PC-9 (cell line): ENCODE measurements around the gene UTP4. TPM values are rescaled to one million over a fixed set of nuclear protein-coding genes. Genes with fewer than 3 reads are reported as not detected.
"Not testable (repeated sequence)": the region's sequence is repeated elsewhere in the genome, so short reads cannot be mapped to it uniquely, and the experiment has no call there.

Experiments
- BruUV-seq: library from RNA; stranded (reverse); fragments of 400-500 nt; replicated peaks from 2 replicates; lab custom pipeline; 2021; lab: Mats Ljungman, UMichigan
- CTCF ChIA-PET: fragments of 300-600 bp; sonication (Branson Sonifier 250); formaldehyde crosslinking; loops from one replicate; lab custom pipeline; 2022; ENCODE audit warnings: antibody characterized with exemption; lab: Charles Lee
- POLR2A ChIA-PET: fragments of 300-600 bp; sonication (Branson Sonifier 250); formaldehyde crosslinking; loops from one replicate; lab custom pipeline; 2022; ENCODE audit warnings: antibody characterized with exemption; ENCODE audit not compliant: unreplicated experiment; lab: Charles Lee
- DNase-seq, 2 experiments: peaks; one replicate each; pipeline versions ENCODE4 v3.0.0 to v3.0.0-alpha.2; 2015 to 2022; ENCODE audit warnings: mixed read lengths in 1 of 2
- H2AFZ ChIP-seq: fragments of 200-600 bp; sonication (generic); 2 replicates; pipeline ENCODE4 v1.8.1; 2017; ENCODE audit warnings: antibody characterized with exemption
- H3F3A ChIP-seq: fragments of 200-600 bp; sonication (generic); 2 replicates; pipeline ENCODE4 v1.8.1; 2017; ENCODE audit warnings: antibody characterized with exemption, mild to moderate bottlenecking, low read depth; ENCODE audit not compliant: insufficient read depth
- H3K27ac ChIP-seq: fragments of 200-600 bp; sonication (generic); 2 replicates; pipeline ENCODE4 v1.6.1; 2016; ENCODE audit warnings: mixed run types
- H3K27me3 ChIP-seq: fragments of 200-600 bp; sonication (generic); 2 replicates; pipeline ENCODE4 v1.6.1; 2016; ENCODE audit warnings: low read depth, mixed run types; ENCODE audit not compliant: insufficient read depth
- H3K36me3 ChIP-seq: fragments of 200-600 bp; sonication (generic); 2 replicates; pipeline ENCODE4 v1.6.1; 2016; ENCODE audit warnings: low read depth, mixed run types
- H3K4me1 ChIP-seq: fragments of 200-600 bp; sonication (generic); replicated peaks from 2 replicates; pipeline ENCODE4 v1.6.1; 2016; ENCODE audit warnings: mixed run types; ENCODE audit not compliant: insufficient read depth
- H3K4me2 ChIP-seq: fragments of 200-600 bp; sonication (generic); 2 replicates; pipeline ENCODE4 v1.6.1; 2017; ENCODE audit warnings: mixed run types
- H3K4me3 ChIP-seq: fragments of 200-600 bp; sonication (generic); 2 replicates; pipeline ENCODE4 v1.6.1; 2016; ENCODE audit warnings: mixed run types
- H3K79me2 ChIP-seq: fragments of 200-600 bp; sonication (generic); 2 replicates; pipeline ENCODE4 v1.6.1; 2017; ENCODE audit warnings: low read depth, mixed run types
- H3K9me2 ChIP-seq: fragments of 200-600 bp; sonication (generic); 2 replicates; pipeline ENCODE4 v1.8.1; 2017; ENCODE audit warnings: mild to moderate bottlenecking; ENCODE audit not compliant: insufficient read depth
- H3K9me3 ChIP-seq: fragments of 200-600 bp; sonication (generic); 2 replicates; pipeline ENCODE4 v1.8.1; 2016; ENCODE audit warnings: low read depth; ENCODE audit not compliant: insufficient read depth
- H4K20me1 ChIP-seq: fragments of 200-600 bp; sonication (generic); 2 replicates; pipeline ENCODE4 v1.8.1; 2017; ENCODE audit not compliant: insufficient read depth
- CTCF ChIP-seq: fragments of 200-600 bp; sonication (generic); conservative IDR thresholded peaks from 2 replicates; pipeline ENCODE4 v1.6.1; 2017; ENCODE audit warnings: mixed run types, antibody characterized with exemption, mild to moderate bottlenecking, moderate library complexity
- EZH2 ChIP-seq: fragments of 200-600 bp; sonication (generic); IDR thresholded peaks from 2 replicates; pipeline ENCODE4 v1.8.0; 2017; ENCODE audit warnings: antibody characterized with exemption, low read depth
- intact Hi-C: fragments of 100-400 bp; cut with micrococcal nuclease; formaldehyde crosslinking; loops from one replicate; pipeline ENCODE4 v1.10.0; 2022; ENCODE audit not compliant: unreplicated experiment
- total RNA-seq: library from RNA; stranded (reverse); gene quantifications from 2 replicates; pipeline ENCODE4 v1.2.3, GENCODE V29; 2021

The UTP4 gene
- total RNA-seq, 1 experiment from 2014 or later, result 45.9 TPM

- peaks cover 49% of the 10 kb centered on the region for H3F3A ChIP-seq
- peaks cover 36% of the 10 kb centered on the region for H4K20me1 ChIP-seq
- no peak overlapping the region for H3K4me3 ChIP-seq
- CTCF ChIA-PET, result no interaction called here
- H2AFZ ChIP-seq, result no peak overlapping the region
- BruUV-seq, result no TSS peak
- intact Hi-C loops, result no loop called here
- peaks cover 56% of the 10 kb centered on the region for H3K79me2 ChIP-seq
- peaks cover 9% of the 10 kb centered on the region for H3K36me3 ChIP-seq
- no peak overlapping the region for H3K4me2 ChIP-seq
- no peak for DNase-seq
- TF ChIP-seq EZH2 (no peak), CTCF (no peak)
- POLR2A ChIA-PET, result no interaction called here
- H3K9me2 ChIP-seq, result no peaks in the 10 kb centered on the region
- no peaks in the 10 kb centered on the region for H3K27me3 ChIP-seq
- H3K9me3 ChIP-seq, result no peaks in the 10 kb centered on the region
- no peak overlapping the region for H3K27ac ChIP-seq
- H3K4me1 ChIP-seq, result peaks cover 15% of the 10 kb centered on the region
Observed at GRCh38 chr16:69126221-69126620, 6.2 kb upstream of the UTP4 start.

GRCh38 chr16:69126801-69127200 is 5.6 kb upstream of the UTP4 start:
- POLR2A ChIA-PET, H3K4me2 ChIP-seq, H3K9me2 ChIP-seq, H3K27me3 ChIP-seq, H2AFZ ChIP-seq, DNase-seq, H3K9me3 ChIP-seq, CTCF ChIA-PET, H3K36me3 ChIP-seq, H3K27ac ChIP-seq, H3K4me3 ChIP-seq, BruUV-seq, intact Hi-C loops: not testable (repeated sequence)
- H3K4me1 ChIP-seq, result peaks cover 15% of the 10 kb centered on the region
- H4K20me1 ChIP-seq, result peaks cover 36% of the 10 kb centered on the region
- H3F3A ChIP-seq, result peaks cover 49% of the 10 kb centered on the region
- peaks cover 62% of the 10 kb centered on the region for H3K79me2 ChIP-seq

- DNase-seq, result no peak
- Histone ChIP-seq H3K4me3 (no peak overlapping the region), H3F3A (peaks cover 45% of the 10 kb centered on the region), H3K9me2 (no peaks in the 10 kb centered on the region), H3K4me2 (no peak overlapping the region), H3K9me3 (no peaks in the 10 kb centered on the region), H3K4me1 (peaks cover 15% of the 10 kb centered on the region), H4K20me1 (peaks cover 36% of the 10 kb centered on the region), H3K36me3 (peaks cover 6% of the 10 kb centered on the region; the same call in 1 of the 2 replicates), H3K27me3 (no peaks in the 10 kb centered on the region), H3K27ac (no peak overlapping the region), H3K79me2 (peaks cover 66% of the 10 kb centered on the region), H2AFZ (no peak overlapping the region)
- no TSS peak for BruUV-seq
- ChIA-PET POLR2A (no interaction called here), CTCF (interaction anchor here (0.6 kb wide), 1 partner anchor 281 kb away, joined by 4 read pairs; no protein-coding TSS in a partner anchor)
- intact Hi-C loops, result no loop called here
- TF ChIP-seq CTCF (no peak), EZH2 (no peak)
Observed at GRCh38 chr16:69127966-69128510, 4.4 kb upstream of the UTP4 start.

GRCh38 chr16:69130461-69130860 is 2.0 kb upstream of the UTP4 start:
- Histone ChIP-seq H3K27ac (no peak overlapping the region), H3K27me3 (no peaks in the 10 kb centered on the region), H3K4me1 (peaks cover 26% of the 10 kb centered on the region), H3K79me2 (peaks cover 84% of the 10 kb centered on the region), H3K9me3 (no peaks in the 10 kb centered on the region), H3K4me3 (peak overlapping the region; percentile 100; the same call in 1 of the 2 replicates), H4K20me1 (peaks cover 39% of the 10 kb centered on the region), H3F3A (peaks cover 34% of the 10 kb centered on the region), H3K4me2 (peak overlapping the region; percentile 92), H2AFZ (no peak overlapping the region), H3K36me3 (peaks cover 9% of the 10 kb centered on the region), H3K9me2 (no peaks in the 10 kb centered on the region)
- intact Hi-C loops, result no loop called here
- ChIA-PET CTCF (no interaction called here), POLR2A (interaction anchor here (0.6 kb wide), 1 partner anchor 342 kb away, joined by 11 read pairs; no protein-coding TSS in a partner anchor)
- no peak for DNase-seq
- TSS peak; percentile 47 for BruUV-seq
- TF ChIP-seq EZH2 (no peak), CTCF (no peak)
